ENCODE data around the gene PGLYRP4.

Gene PGLYRP4

DNA sequence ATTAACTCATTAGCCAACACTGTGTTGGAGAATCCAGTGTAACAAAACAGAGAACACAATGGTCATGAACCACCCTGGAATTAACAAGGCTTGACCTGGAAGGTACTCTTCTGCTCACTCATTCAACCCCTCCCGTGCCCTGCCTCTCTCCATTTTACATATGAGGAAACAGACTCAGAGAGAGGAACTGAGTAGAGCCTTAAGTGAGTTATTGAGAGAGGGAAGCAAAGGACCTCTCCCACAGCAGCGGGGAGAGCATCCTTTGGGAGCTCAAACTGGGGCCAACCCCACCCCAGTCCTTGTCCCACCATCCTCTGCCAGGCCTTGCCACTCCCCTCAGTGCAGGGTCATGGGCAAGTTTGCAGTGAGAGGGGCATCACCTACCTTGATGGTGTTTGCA is 25.4 kb upstream of the PGLYRP4 start:
- no peak for DNase-seq

DNA sequence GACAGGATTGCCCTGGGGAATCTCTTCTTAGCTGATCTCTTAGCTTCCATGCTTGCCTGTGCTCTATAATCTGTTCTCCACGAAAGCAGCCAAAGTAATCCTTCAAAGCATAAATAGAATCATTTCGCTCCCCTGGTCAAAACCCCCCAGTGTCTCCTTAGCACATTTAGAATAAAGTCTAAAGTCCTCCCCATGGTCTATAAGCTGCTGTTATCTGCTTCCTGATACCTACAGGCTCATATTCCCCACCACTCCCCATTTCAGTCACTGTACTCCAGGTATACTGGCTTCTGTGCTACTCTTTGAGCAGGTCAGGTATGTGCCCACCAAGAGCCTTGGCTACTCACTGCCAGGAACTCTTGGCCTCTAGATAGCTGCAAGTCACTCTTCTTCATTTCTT is 23.9 kb upstream of the PGLYRP4 start:
- DNase-seq, result no peak

DNA sequence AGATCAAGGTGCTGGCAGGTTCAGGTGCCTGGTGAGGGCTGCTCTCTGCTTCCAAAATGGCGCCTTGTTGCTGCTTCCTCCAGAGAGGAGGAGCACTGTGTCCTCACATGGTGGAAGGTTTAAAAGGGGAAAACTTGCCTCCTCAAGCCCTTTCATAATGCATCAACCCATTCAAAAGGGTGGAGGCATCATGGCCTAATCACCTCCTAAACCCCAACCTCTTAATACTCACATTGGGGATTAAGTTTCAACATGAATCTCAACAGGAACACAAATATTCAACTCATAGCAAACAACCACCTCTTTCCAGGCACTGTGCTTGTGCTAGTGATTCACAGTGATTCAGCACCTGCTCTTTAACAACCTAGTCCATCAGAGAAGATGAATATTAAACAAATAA is 22.6 kb upstream of the PGLYRP4 start:
- no peak for DNase-seq

DNA sequence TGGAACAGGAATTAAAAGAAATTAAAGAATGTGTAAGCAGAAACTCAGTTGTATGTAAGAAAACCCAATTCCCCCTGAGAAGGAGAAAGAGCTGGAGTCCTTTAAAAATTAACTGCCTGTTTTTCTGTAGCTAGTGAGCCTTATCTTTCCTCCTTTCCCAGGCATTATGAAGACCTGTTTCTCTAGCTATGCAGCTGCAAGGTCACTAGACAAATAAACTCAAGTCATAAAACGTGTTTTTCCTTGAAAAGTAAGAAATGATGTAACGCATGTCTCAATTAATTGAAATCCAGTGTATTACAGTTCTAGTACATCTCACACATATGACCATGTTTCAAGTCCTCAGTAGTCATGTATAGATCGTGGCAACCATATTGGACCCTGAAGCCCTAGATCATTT is 21.5 kb upstream of the PGLYRP4 start:
- DNase-seq, result no peak

DNA sequence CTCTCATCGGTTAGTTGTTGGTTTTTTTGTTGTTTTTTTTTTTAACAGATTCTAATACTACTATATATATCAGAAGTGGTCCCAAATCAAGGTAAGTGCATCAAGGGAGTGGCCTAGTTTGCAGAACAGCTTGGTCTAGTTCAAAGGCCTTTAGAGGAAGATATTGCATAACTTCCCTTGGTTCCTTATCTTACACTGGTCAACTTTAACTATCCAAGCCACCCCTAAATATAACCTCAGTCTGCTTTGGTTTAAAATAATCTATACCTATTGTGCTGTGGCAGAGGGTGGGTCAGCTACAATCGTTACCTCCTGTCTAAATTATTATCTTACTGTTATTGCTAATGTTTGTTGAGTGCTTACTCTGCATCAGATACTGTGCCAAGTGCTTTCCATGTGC is 19.9 kb upstream of the PGLYRP4 start:
- DNase-seq, result peak; percentile 52

DNA sequence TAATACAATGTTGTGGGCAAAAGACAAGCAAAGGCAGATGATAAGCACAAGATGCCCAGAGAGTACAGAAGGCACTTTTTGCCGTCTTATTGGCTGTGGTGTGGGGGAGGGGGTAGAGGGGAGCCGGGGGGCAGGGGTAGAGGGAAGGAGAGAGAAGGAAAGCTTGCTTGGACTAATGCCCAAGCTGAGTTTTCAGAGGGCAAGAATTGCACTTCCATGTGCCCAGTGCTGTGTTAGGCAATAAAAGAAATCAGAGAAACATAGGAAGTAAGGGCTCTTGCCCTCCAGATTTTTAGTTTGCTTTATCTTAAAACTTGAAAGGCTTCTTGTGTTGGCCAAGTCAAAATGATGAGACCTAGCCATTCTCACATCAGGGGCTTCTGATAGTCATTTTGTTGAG is 18.4 kb upstream of the PGLYRP4 start:
- no peak for DNase-seq

DNA sequence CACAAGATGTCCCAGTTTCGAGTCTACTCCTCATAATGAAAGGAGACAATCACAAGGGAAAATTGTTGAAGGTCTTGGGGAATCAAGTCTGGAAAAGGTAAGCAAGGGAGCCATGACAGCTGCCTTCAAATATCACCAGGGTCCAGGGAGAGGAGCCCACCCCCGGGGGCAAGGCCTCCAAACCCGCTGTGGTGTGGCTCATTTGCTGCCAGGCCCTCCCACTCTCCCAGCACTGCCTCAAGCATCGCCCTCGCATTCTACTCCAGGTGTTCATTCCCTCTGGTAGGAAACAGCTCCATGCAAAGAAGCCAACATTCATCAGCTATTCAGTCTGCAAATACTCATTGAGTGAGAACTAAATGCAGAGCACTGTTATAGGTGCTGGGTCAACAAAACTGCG is 17.6 kb upstream of the PGLYRP4 start:
- DNase-seq, result no peak

DNA sequence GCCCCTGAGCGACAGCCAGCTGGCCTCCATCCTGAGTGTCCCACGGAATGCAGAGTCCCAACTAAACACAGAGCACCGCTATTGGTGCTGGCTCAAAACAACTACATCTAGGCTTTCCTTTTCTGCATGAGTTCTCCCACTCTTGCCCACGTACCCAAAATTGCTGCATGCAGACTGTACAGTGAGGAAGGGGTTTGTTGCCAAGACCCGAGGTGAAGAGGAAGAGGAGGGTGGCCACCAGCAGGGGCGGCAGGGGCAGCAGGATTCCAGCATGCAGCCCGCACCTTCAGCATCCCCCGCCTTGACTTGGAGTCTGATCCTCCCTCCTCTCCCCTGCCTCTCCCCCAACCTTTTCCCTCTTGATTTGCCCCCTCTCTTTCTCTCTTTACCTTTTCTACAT is 17.1 kb upstream of the PGLYRP4 start:
- no peak for DNase-seq

DNA sequence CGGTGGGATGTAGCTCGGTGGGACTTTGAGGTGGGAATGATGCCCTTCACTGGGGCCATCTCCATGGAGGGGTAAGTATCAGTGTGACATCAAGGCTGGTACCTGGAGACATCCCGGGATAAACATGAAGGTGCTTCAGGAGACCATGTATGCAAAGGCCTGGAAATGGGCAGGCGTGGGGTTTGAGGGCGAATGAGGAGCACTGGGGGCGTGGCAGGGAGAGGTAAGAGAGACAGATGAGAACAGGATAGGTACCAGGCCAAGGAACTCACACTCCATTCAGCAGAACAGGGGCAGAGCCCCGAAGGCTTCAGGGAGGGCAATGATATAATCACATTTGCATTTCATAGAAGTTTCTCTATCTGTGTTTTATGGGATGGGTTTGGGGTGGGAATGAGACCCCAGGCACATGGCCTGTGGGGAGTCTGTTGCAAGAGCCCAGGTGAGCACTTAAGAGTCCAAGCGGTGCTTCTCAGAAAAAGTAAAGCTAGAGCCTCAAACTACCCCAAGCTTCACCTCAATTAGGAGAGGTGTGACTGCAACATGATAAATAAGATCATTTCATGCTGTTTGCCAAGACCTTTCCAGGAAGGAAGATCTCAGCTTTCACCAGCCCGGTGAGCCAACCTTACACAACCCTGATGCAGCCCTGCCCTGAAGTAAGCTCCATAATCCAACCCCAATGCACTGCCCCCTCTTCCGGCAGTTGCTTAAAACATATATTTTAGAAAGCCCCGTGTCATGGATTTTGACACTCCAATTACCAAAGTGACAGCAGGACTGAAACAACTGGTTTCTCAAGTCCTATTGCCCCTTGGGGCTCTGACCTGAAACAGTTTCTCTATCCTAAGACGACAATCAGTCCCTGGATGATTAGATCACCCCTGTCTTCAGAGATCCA is 16.4 kb upstream of the PGLYRP4 start:
- no peak for DNase-seq

DNA sequence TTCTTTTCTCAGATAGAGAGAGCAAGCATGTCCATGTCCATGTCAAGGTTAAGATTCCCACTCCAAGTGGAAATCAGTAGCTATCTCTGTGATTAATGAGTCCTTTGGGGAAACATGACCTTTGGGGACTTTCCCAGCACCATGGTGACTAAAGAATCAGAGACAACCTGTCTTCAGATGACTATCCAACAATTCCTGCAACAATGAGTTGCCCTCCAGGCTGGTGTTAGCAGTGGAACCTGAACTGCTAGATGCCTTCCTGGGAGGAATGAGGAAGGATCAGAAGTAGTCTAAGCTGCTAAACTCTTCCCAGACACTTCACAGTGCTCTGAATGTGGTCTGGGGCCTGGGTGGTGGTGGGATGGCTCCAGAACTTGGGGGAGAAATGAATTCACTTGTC is 15.5 kb upstream of the PGLYRP4 start:
- no peak for DNase-seq

DNA sequence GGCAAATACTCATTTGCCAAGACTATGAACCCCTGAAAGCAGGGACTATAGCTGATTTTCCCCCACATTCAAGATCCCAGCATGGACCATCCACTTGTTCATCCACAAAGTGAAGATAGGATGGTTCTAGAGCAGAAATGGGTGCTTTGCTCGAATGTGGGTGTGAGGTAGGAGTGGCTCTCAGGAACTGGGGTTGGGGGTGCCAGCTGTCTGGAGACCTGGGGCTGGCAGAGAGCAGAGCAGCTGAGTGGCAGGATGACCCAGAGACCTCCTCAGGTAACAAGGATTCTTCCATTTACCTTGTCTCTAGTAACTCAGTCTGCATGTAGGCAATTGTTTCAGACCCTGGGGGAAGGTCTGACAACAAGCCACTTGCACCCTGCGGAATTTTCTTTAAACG is 15.0 kb upstream of the PGLYRP4 start:
- no peak for DNase-seq

DNA sequence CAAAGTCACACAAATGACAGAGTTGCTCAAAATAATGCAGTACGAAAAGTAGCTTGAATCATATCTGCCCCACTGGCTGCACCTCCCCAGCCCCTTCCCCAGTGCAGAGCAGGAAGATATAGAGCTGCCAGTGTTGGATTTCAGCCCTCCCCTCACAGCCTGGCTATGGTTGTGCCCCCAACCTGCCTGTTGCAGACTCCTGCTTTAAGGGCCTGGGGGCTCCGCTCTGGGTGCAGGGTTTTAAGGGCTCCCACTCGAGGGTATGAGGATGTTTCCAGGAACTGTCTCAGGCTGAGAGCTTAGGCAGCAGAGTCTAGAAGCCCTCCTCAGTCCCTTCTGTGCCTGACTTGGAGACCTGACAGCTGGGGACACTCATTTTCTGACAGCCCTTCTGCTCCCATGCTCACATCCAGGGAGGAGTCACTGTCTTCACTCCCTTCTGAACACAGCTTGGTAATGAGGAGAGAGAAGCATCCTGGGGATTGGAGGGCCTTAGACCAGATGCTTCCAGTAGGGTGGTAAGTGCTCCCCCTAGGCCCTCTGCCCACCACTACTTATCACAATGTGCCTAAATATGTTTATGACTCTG is 13.6 kb upstream of the PGLYRP4 start:
- DNase-seq, result no peak

DNA sequence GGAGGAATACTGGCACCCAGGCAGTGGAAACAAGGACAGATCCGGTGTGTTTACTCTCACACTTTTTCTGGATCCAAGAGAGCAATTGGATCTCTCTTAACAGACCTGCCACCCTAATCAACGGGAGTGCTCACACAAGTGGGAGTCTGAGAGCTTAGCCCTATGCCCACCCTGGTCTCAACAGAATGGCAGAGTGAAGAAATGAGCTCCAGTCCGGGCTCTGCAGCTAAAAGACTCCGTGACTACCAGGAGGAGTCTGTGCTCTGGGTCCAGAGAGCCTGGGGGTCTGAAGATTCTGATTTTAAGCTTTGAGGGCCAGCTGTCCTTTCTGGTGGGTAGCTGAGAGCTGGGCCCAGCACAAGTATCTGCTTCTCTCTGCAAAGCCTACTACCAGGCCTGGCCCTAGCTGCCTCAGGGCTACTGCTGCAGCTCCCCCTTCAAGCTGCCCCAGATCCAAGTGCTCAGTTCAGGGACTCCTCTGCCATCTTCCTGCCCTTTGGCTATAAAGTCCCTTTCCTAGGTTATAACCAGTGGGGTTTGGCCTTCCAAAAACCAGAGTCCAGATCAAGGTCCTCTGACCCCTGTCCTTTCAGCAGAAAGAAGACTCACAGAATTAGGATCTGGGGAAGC is 13.0 kb upstream of the PGLYRP4 start:
- DNase-seq, result no peak

DNA sequence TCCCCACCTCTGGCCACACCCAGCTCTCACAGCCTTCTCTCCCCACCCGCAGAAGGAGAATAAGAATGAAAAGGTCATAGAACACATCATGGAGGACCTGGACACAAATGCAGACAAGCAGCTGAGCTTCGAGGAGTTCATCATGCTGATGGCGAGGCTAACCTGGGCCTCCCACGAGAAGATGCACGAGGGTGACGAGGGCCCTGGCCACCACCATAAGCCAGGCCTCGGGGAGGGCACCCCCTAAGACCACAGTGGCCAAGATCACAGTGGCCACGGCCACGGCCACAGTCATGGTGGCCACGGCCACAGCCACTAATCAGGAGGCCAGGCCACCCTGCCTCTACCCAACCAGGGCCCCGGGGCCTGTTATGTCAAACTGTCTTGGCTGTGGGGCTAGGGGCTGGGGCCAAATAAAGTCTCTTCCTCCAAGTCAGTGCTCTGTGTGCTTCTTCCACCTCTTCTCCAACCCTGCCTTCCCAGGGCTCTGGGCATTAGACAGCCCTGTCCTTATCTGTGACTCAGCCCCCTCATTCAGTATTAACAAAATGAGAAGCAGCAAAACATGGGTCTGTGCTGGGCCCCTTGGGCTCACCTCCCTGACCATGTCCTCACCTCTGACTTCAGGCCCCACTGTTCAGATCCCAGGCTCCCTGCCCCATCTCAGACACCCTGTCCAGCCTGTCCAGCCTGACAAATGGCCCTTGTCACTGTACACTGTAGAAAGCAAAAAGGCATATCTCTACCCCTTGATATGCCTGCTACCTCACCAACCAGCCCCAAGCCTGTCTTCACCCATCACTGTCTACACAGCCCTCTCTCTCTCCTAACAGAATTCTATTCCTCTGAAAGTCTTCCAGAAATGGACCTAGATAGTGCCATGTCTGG is 12.2 kb upstream of the PGLYRP4 start:
- DNase-seq, result no peak

DNA sequence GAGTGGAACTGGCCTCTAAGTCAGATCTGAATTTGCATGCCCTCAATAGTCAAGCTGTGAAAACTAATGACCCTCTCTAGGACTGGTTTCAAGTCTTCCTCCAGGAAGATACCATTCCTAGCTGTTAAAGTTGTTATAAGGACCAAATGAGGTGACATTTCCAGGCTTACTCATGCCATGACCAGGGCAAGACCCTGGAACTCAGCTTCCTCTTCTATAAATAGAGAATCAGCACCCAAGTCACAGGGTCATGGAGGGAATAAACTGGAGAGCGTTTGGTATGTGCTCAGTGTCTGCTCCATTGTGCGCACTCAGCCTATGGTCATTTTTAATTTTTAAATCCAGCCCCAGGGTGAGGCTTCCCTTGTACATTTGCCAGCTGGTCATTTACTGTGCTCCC is 11.5 kb upstream of the PGLYRP4 start:
- DNase-seq, result no peak

DNA sequence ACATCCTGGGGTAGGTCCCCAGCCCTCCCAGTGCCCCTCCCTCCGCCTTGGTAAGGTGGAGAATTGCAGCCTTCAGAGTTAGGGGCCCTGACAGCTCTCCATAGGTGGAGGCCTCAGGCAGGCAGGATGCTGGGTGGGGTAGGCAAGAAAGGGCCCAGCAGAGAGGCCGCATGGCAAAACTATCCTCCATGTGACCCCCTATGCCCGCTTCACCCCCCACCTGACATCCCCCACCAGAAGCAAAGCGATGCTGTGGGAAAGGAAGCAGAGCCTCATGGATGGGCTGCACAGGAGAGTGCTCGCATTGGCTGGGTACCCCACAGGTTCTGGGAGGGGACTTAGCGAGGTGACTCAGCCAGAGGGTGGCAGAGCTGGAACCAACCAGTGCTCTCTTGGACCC is 10.6 kb upstream of the PGLYRP4 start:
- DNase-seq, result no peak

DNA sequence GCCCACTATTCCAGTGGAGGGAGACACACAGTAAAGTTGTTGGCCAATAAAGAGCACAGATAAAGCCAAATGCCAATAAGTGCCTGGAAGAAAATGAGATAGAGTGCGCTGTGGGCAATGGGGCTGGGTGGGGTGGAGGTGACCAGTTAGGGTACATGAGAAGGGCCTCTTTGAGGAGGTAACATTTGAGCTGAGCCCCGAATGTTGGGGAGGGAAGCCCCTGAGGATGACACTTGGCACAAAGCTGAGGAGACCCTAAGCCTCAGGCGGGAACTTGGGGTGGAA is 10.0 kb upstream of the PGLYRP4 start:
- DNase-seq, result no peak

DNA sequence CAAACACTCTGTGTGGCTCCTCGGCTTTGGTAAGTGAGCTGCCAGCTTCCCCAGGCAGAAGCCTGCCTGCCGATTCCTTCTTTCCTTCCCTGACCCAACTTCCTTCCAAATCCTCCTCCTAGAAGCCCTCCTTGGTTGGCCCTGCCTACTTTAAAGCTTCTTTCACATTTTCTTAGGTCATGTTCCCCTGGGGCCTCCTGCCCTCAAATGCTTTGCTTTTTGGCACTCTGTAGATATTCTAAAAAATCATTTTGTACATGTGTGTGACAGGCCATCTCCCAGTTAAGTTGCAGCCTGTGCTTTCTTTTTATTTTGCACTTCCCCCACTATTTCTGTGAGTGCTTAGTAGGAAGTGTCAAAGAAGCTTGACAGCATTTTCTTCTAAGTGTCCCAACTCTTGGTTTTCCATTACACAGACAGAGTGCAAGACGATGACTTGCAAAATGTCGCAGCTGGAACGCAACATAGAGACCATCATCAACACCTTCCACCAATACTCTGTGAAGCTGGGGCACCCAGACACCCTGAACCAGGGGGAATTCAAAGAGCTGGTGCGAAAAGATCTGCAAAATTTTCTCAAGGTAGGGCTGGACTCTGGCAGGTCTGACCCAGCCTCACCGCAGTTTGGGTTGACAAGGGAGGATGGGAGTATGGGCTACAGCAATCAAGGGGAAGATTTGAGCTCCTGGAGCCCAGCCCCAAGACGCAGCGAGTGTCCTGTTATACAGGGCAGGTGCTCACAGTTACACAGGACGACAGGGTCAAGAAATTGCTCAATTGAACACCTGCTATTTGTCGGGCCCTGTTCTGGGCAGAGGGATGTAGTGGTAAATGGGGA is 9.4 kb upstream of the PGLYRP4 start, which contains the start of gene S100A9:
Gene S100A9 (plus strand): TSS at position 2 of the 838 bp plus-strand sequence. CDS start 430 bp downstream, at position 432.
- DNase-seq, result peak; percentile 38

DNA sequence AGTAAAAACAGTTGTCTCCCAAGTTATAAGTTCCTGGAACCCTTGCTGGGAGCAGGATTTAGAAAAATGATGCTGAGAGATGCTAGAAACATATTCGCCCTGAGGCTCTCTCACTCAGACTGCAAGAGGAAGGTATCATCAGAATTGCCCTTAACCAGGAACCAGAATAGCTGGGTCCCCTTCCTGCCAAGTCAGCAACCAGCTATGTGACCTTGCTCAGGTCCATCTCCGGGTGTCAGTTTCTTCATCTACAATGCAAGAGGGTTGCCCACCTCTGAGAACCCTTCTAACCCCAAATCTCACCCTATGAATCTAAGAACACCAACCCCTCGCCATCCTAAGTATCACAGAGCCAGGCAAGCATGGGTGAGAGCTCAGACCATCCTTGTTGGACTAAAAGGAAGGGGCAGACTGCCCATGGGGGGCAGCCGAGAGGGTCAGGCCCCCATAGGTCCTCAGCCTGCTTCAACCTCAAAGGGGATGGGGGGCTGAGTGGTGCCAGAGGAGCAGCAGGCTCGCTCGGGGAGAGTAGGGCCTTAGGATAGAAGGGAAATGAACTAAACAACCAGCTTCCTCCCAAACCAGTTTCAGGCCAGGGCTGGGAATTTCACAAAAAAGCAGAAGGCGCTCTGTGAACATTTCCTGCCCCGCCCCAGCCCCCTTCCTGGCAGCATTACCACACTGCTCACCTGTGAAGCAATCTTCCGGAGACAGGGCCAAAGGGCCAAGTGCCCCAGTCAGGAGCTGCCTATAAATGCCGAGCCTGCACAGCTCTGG is 8.6 kb upstream of the PGLYRP4 start:
- peak; percentile 47 for DNase-seq

DNA sequence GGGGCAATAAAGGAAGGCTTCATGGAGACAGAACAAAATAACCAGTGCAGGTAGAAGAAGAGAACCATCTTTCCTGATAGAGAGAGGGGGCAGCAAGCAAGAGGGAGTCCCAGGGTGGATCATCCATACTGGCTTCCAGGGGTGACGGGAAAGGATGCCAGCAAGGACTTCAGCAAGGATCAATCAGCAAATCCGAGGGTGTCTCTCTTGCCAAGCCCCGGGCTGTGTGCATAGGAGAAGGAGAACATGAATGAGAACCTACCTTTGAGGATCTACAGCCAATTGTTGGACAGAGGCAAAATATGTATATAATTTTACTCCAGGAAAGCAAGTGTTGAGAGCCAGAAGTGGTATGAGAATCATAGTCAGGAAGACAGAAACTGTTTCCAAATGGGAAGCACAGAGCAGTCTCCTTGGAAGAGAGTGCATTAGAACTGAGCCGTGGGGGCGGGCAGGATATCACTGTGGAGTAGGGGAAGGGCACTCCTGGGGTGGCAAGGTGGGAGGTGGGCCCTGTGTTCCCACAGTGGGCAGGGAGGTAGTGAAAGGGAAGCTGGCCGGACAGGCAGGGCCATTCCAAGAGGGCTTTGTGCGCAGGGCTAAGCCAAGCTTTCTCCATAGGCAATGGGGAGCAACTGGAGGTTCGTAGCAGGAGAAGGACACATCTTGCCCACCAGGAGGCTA is 7.9 kb upstream of the PGLYRP4 start:
- DNase-seq, result no peak

All from hematopoietic multipotent progenitor cell treated with erythropoietin and hydrocortisone succinate and interleukin-3 and kit ligand, for 4 days (in vitro differentiated cells).